ENCODE data around the gene PUS10.
A peak's percentile ranks its signal among the peaks of the same experiment; 100 is the strongest.
"Not testable (repeated sequence)": the region's sequence is repeated elsewhere in the genome, so short reads cannot be mapped to it uniquely, and the experiment has no call there.

The PUS10 gene

DNA sequence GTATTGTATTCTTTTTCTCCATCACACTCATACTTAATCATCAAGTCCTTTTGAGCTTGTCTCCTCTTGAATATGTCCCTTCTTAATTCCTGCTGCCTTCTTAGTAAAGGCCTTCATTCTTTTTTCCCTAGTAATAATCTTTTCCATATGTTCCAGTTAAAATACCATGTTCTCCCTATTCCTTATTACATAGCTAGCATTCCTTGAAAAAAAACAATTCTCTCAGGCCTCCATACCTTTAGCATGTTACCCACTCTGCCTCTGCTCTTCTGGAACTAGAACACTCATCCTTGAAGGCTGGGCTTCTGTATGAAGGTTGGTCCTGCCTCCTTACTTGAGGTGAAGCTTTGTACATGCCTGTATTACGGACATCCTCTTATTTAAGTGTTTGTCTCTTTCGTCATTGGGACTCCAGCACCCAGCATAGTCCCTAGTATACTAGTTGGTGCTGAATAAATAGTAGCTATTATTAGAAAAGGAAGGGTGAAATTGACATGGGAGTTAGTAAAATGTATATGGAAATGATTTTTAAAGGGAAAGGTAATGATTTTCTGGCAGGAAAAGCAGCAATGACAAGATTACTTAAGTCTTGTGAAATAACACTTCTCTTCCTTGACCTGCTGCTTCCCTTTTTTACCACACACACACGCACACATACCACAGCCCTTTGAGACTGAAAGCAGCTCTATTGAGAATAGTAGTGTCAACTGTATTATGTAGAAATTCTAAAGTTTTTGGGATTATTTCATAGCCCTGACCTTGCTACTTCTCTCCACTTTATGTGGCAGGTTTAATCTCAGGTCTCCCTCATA is 91.1 kb downstream of the PUS10 start:
- no peak for DNase-seq

DNA sequence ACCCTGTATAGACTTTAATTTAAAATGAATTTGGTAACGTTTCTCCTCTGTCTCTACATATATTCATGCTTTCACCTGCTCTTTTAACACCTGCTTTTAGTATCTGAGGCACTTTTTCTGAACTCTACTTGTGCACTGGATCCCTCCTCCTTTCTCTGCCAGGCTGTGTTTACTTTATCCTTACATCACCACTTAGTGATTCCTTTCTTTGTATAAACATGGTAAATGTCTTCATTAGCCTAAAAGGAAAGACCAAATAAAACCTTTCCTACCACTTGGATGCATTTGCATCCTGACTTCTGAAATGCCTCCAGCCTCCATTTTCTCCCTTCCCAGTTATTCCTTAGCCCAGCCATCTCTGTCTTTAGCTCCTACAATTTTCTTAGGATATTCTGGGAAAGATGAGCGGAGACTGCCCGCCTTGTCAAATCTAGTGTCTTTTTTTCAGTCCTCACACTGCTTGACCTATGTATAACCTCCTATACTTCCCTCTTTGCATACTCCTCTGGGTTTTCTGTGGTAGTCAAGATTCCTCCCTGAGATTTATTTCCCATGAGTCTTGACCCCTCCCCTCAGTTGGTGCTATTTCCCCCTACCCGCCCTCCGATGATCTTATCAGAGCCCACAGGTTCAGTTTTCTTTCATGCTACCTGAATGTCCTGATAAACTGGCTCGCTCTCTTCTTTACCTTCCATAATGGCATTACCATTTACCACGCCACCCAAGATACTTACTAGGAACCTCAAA is 91.9 kb downstream of the PUS10 start:
- DNase-seq: peak; percentile 43

DNA sequence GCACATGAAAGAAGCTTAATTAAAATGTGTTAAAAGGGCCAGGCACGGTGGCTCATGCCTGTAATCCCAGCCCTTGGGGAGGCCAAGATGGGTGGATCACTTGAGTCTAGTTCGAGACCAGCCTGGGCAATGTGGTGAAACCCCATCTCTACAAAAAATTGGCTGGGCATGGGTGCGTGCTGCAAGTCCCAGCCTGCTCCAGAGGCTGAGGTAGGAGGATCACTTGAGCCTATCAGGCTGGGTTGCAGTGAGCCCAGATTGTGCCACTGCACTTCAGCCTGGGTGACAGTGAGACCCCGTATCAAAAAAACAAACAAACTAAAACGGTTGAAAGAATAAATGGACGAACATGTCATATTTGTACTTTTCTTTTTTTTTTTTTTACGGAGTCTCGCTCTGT is 110.7 kb downstream of the PUS10 start:
- no peak for DNase-seq

DNA sequence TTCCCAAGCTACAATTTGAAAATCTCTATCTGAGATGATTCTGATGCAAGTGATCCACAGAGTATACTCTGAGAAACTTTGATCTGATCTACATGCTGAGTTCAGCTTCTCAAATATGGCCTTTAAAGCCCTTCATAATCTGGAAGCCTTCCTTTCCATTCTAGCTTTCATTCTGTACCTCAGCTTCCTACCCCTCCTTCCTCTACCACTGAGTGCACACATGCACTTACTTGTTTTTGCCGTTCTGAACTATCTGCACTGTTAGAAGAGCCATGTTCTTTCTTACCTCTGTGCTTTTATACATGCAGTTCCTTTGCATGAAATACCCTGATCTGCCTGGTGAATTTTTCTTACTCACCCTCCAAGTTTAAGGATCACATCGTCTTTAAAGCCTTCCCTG is 111.7 kb downstream of the PUS10 start:
- DNase-seq: no peak

DNA sequence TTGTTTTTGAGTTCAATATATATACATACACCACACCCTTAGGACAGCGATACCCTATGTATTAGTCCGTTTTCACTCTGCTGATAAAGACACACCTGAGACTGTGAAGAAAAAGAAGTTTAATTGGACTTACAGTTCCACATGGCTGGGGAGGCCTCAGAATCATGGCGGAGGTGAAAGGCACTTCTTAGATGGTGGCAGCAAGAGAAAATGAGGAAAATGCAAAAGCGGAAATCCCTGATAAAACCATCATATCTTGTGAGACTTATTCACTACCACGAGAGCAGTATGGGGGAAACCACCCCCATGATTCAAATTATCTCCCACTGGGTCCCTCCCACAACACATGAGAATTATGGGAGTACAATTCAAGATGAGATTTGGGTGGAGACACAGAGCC is 112.2 kb downstream of the PUS10 start:
- DNase-seq: not testable (repeated sequence)

DNA sequence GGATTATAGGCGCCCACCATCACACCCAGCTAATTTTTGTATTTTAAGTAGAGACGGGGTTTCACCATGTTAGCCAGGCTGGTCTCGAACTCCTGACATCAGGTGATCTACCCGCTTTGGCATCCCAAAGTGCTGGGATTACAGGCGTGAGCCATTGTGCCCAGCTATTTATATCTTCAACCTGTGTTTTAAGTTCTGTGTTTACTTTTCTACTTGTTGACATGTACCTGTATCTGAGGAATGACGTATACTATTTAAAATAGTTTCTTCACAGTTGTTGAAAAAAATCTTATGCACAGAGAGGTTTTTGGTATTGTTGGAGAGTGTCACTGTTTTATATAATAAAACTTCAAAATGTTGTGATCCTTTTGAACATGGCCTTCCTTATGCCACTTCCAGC is 116.8 kb downstream of the PUS10 start:
- DNase-seq: not testable (repeated sequence)

DNA sequence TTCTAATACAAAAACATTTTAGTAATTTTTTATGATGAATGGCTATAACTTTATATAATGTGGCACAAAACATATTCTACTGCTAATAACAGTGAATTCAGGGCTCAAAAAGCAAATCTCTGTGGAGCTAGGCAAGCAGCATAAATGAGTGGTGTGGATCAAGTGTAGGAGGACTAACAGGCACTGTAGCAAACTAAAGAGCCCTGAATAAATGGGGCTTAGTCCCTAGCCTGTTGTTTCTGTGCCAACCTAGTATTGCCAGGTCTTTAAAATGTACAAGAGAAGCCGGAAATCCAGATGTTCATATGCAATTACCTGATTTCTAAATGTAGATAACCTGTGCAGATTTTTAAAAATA is 118.2 kb downstream of the PUS10 start:
- no peak for DNase-seq

DNA sequence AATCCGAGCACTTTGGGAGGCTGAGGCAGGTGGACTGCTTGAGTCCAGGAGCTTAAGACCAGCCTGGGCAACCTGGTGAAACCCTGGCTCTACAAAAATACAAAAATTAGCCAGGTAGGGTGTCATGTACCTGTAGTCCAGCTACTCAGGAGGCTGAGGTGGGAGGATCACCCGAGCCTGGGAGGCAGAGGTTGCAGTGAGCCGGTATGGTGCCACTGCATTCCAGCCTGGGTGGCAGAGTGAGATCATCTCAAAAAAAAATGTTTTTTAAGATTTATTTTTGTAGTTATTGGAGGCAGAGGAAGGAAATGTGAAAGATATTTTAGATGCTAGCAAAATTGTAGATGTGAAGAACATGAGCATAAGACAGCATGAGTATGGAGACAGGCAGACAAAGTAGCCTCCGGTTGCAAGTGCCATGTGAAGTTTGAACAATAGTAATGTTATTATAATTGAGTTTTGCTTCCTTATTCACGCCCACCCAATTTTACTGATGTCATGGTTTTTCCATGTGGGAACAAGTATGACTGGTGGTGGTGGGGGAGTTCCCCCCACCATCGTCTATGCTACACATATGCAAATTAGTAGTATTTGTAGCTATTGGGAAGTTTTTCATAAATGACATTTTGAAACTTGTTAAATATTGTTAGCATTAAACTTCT is 118.7 kb downstream of the PUS10 start:
- DNase-seq: no peak

DNA sequence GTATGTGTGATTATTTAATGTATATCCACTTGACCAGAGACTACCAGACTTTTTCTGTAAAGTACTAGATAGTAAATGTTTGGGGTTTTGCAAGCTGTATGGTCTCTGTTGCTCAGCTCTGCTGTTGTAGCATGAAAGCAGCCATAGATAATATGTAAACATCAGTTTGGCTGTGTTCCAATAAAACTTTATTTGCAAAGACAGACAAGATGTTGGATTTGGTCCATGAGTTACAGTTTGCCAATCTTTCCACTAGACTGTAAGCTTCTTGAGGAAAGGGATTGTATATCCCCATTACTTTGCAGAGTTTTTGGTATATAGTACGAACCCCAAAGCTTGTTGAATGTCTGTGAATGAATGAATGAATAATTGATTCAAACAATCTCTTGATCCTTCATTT is 119.5 kb downstream of the PUS10 start:
- no peak for DNase-seq

Data from SHP77 treated with DMSO at 0.1 percent for 48 hours (cell line).